Smooth muscle cell (in vitro differentiated cells): Measurements from ENCODE around the gene KIAA0232. TPM values are rescaled to one million over a fixed set of nuclear protein-coding genes. Genes with fewer than 3 reads are reported as not detected.

Experiments used
- DNase-seq: peaks from one replicate; lab custom pipeline; 2025; ENCODE audit not compliant: unreplicated experiment; lab: John Stamatoyannopoulos, UW
- H2AFZ ChIP-seq: fragments of 200-600 bp; sonication (generic); 2 replicates; pipeline ENCODE4 v1.6.0; 2016; ENCODE audit warnings: antibody characterized with exemption, low read depth, mild to moderate bottlenecking
- H3F3A ChIP-seq: fragments of 200-600 bp; sonication (generic); 2 replicates; pipeline ENCODE4 v1.6.0; 2017; ENCODE audit warnings: antibody characterized with exemption, low read depth
- H3K27ac ChIP-seq: fragments of 200-600 bp; sonication (generic); 2 replicates; pipeline ENCODE4 v1.5.1; 2016; ENCODE audit warnings: low read depth, mild to moderate bottlenecking
- H3K27me3 ChIP-seq: fragments of 200-600 bp; sonication (generic); 2 replicates; pipeline ENCODE4 v1.6.1; 2016; ENCODE audit warnings: low read depth, mild to moderate bottlenecking
- H3K36me3 ChIP-seq: fragments of 200-600 bp; sonication (generic); 2 replicates; pipeline ENCODE4 v1.5.1; 2016; ENCODE audit warnings: low read depth
- H3K4me1 ChIP-seq: fragments of 200-600 bp; sonication (generic); 2 replicates; pipeline ENCODE4 v1.5.1; 2016; ENCODE audit warnings: low read depth
- H3K4me2 ChIP-seq: fragments of 200-600 bp; sonication (generic); 2 replicates; pipeline ENCODE4 v1.6.0; 2016; ENCODE audit warnings: mild to moderate bottlenecking
- H3K4me3 ChIP-seq: fragments of 200-600 bp; sonication (generic); 2 replicates; pipeline ENCODE4 v1.5.1; 2016; ENCODE audit warnings: mild to moderate bottlenecking
- H3K79me2 ChIP-seq: fragments of 200-600 bp; sonication (generic); 2 replicates; pipeline ENCODE4 v1.6.0; 2016; ENCODE audit warnings: low read depth, mild to moderate bottlenecking
- H3K9ac ChIP-seq: fragments of 200-600 bp; sonication (generic); 2 replicates; pipeline ENCODE4 v1.6.0; 2016; ENCODE audit warnings: low read depth
- H3K9me3 ChIP-seq: fragments of 200-600 bp; sonication (generic); replicated peaks from 2 replicates; pipeline ENCODE4 v1.5.1; 2016; ENCODE audit warnings: low read depth
- H4K20me1 ChIP-seq: fragments of 200-600 bp; sonication (generic); 2 replicates; pipeline ENCODE4 v1.6.0; 2016; ENCODE audit warnings: low read depth
- WGBS: methylation state at CpG from one replicate; pipeline ENCODE4 v1.1.7; 2016; ENCODE audit warnings: low lambda C conversion rate; 5-methylcytosine and 5-hydroxymethylcytosine counted together
- polyA plus RNA-seq: library from polyadenylated mRNA; unstranded; fragments of >200 nt; fragmentation: Nextera tagmentation; extraction: Ambion mirVana; gene quantifications from 2 replicates; pipeline ENCODE4 v1.2.1, GENCODE V29; 2016
- total RNA-seq: library from RNA; depleted of rRNA; stranded (reverse); fragments of >200 nt; gene quantifications from 2 replicates; pipeline ENCODE4 v1.2.3, GENCODE V29; 2014
- TF ChIP-seq, protein P1 (sequence below): fragments of 200-600 bp; sonication (generic); IDR thresholded peaks from 2 replicates; pipeline ENCODE4 v1.5.1; 2017; ENCODE audit warnings: borderline replicate concordance, mild to moderate bottlenecking, antibody characterized with exemption; ENCODE audit not compliant: insufficient read depth, poor library complexity, severe bottlenecking

The KIAA0232 gene
- total and polyA plus RNA-seq, 2 experiments from 2014 or later: 8.4 to 16.6 TPM

DNA sequence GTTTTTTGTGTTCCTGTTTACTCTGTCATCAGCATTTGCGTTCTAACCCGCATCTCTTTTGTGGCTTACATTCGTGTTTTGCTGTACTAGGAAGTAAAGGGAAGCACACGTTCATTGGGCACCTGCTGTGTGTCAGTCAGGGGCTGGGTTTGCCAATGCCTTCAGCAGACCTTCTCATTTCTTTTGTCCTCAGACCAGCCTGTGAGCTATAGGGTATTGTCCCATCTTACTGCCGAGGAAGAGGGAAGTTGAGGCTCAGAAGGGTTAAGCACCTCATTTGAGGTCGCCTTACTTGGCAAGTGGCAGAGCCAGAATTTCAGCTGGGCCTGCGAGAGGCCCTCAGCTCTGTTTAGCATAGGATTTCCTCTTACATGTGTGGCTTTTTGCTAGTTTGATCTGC, 135.8 kb downstream of the KIAA0232 start:
- Histone ChIP-seq H3K9me3 (no peaks in the 10 kb centered on the region), H3K36me3 (no peaks in the 10 kb centered on the region), H3K4me3 (no peak overlapping the region), H3F3A (no peaks in the 10 kb centered on the region), H3K27ac (no peak overlapping the region), H2AFZ (no peak overlapping the region), H3K27me3 (no peaks in the 10 kb centered on the region), H3K9ac (no peak overlapping the region), H3K79me2 (peaks cover 18% of the 10 kb centered on the region), H4K20me1 (peaks cover 67% of the 10 kb centered on the region), H3K4me2 (no peak overlapping the region), H3K4me1 (peaks cover 7% of the 10 kb centered on the region)
- 69% methylated on average over 7 of the region's 7 CpGs for WGBS
- TF ChIP-seq, protein P1, sequence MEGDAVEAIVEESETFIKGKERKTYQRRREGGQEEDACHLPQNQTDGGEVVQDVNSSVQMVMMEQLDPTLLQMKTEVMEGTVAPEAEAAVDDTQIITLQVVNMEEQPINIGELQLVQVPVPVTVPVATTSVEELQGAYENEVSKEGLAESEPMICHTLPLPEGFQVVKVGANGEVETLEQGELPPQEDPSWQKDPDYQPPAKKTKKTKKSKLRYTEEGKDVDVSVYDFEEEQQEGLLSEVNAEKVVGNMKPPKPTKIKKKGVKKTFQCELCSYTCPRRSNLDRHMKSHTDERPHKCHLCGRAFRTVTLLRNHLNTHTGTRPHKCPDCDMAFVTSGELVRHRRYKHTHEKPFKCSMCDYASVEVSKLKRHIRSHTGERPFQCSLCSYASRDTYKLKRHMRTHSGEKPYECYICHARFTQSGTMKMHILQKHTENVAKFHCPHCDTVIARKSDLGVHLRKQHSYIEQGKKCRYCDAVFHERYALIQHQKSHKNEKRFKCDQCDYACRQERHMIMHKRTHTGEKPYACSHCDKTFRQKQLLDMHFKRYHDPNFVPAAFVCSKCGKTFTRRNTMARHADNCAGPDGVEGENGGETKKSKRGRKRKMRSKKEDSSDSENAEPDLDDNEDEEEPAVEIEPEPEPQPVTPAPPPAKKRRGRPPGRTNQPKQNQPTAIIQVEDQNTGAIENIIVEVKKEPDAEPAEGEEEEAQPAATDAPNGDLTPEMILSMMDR: no peak
- no peak for DNase-seq

DNA sequence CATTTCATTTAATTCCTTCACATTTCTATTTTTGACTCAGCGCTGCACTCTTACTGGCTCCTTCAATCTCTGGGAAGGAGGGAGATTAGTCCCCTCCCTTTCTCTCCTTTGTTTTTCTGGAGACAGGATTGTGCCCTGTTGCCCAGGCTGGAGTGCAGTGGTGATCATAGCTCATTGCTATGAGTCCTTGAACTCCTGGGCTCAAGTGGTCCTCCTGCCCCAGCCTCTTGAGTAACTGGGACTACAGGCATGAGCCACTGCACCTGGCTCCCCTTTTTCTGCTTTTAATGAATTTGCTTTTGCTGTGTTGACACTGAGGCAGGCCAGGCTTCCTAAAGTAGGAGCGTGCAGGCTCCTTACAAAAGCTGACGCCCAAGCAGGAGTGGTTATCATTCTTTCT, 137.6 kb downstream of the KIAA0232 start:
- TF ChIP-seq, protein P1: no peak
- H3F3A ChIP-seq: no peaks in the 10 kb centered on the region
- H3K36me3 ChIP-seq: no peaks in the 10 kb centered on the region
- H3K27ac ChIP-seq: no peak overlapping the region
- H3K4me3 ChIP-seq: no peak overlapping the region
- peaks cover 18% of the 10 kb centered on the region for H3K79me2 ChIP-seq
- peaks cover 7% of the 10 kb centered on the region for H3K4me1 ChIP-seq
- H3K9me3 ChIP-seq: no peaks in the 10 kb centered on the region
- no peaks in the 10 kb centered on the region for H3K27me3 ChIP-seq
- no peak overlapping the region for H2AFZ ChIP-seq
- H4K20me1 ChIP-seq: peaks cover 51% of the 10 kb centered on the region
- no peak overlapping the region for H3K9ac ChIP-seq
- DNase-seq: no peak
- WGBS: 65% methylated on average over 3 of the region's 3 CpGs
- no peak overlapping the region for H3K4me2 ChIP-seq

- Histone ChIP-seq H3K27ac (no peak overlapping the region), H3K36me3 (no peaks in the 10 kb centered on the region), H3K27me3 (no peaks in the 10 kb centered on the region), H2AFZ (no peak overlapping the region), H3K4me1 (no peaks in the 10 kb centered on the region), H3K9me3 (no peaks in the 10 kb centered on the region), H3K9ac (no peak overlapping the region), H3K4me3 (no peak overlapping the region), H3K79me2 (peaks cover 11% of the 10 kb centered on the region), H4K20me1 (peaks cover 52% of the 10 kb centered on the region), H3K4me2 (no peak overlapping the region), H3F3A (peaks cover 7% of the 10 kb centered on the region)
- WGBS: over 99% methylated on average over 32 of the region's 32 CpGs
- TF ChIP-seq, protein P1: no peak
- DNase-seq: no peak
Measured at GRCh38 chr4:6923507-6923906, 141.0 kb downstream of the KIAA0232 start.

GRCh38 chr4:6924361-6924779, 141.8 kb downstream of the KIAA0232 start:
- Histone ChIP-seq H3F3A (peaks cover 7% of the 10 kb centered on the region), H3K9ac (no peak overlapping the region), H3K36me3 (no peaks in the 10 kb centered on the region), H3K4me1 (peaks cover 7% of the 10 kb centered on the region), H3K9me3 (no peaks in the 10 kb centered on the region), H3K4me3 (no peak overlapping the region), H3K79me2 (peaks cover 4% of the 10 kb centered on the region), H3K27ac (no peak overlapping the region), H4K20me1 (peaks cover 55% of the 10 kb centered on the region), H2AFZ (no peak overlapping the region), H3K27me3 (no peaks in the 10 kb centered on the region), H3K4me2 (no peak overlapping the region)
- no peak for DNase-seq
- TF ChIP-seq, protein P1: no peak
- 93% methylated on average over 12 of the region's 12 CpGs for WGBS
